ENCODE measurements around the gene INS.
"Not testable (repeated sequence)": the region's sequence is repeated elsewhere in the genome, so short reads cannot be mapped to it uniquely, and the experiment has no call there.

INS gene

DNA sequence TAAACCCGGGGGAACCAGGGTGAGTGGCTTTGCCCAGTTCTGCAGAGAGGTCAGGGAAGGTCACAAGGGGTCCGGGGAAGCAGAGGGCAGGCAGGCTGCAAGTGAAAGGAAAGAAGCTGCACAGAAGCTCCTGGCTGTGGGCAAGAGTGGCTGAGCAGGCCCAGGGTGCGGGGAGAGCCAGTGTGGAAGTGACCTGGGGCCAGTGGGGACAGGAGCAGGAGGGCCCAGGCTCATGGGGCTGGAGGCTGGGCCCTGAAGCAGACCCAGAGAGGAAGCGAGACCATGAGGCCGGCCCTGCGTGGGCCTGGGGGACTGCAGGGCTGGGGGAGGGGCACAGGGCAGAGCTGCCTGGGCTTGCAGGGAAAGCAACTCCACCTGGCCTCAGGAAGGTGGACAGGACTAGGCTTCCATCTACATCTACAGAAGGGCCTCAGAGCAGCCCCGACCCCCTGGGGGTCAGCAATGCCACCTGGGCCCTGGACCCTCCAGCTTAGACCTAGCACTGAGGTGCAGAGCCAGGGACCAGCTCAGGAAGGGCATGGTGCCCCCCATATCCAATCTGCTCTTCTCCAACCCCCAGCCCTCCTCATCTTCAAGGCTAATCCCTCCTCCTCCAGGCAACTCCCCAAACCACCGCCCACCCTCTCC, 33.4 kb downstream of the INS start:
- no peak for ATAC-seq (ENCODE audit: low read depth)
- no peak for DNase-seq (ENCODE audit: low spot score)
- H3K4me1 ChIP-seq (ENCODE audit: insufficient read depth, poor library complexity, severe bottlenecking), result no peaks in the 10 kb centered on the region
- H3K27me3 ChIP-seq (ENCODE audit: insufficient read depth, poor library complexity, severe bottlenecking), result peaks cover under 1% of the 10 kb centered on the region
- no peak overlapping the region for H3K27ac ChIP-seq (ENCODE audit: poor library complexity, severe bottlenecking)
- H3K4me3 ChIP-seq (ENCODE audit: severe bottlenecking), result no peak overlapping the region
- TF ChIP-seq CTCF (IDR thresholded peaks at IDR 0.05; ENCODE audit: poor library complexity, severe bottlenecking), result no peak
- no peaks in the 10 kb centered on the region for H3K36me3 ChIP-seq (ENCODE audit: low read depth)
- H3K9me3 ChIP-seq (ENCODE audit: severe bottlenecking), result no peaks in the 10 kb centered on the region

GRCh38 chr11:2126520-2127085, 34.4 kb downstream of the INS start:
- Histone ChIP-seq H3K9me3 (ENCODE audit: severe bottlenecking) (no peaks in the 10 kb centered on the region), H3K4me1 (ENCODE audit: insufficient read depth, poor library complexity, severe bottlenecking) (no peaks in the 10 kb centered on the region), H3K27me3 (ENCODE audit: insufficient read depth, poor library complexity, severe bottlenecking) (no peaks in the 10 kb centered on the region), H3K36me3 (ENCODE audit: low read depth) (no peaks in the 10 kb centered on the region), H3K27ac (ENCODE audit: poor library complexity, severe bottlenecking) (no peak overlapping the region), H3K4me3 (ENCODE audit: severe bottlenecking) (no peak overlapping the region)
- no peak for ATAC-seq (ENCODE audit: low read depth)
- no peak for TF ChIP-seq CTCF (IDR thresholded peaks at IDR 0.05; ENCODE audit: poor library complexity, severe bottlenecking)
- no peak for DNase-seq (ENCODE audit: low spot score)

- not testable (repeated sequence) for ATAC-seq (ENCODE audit: low read depth); H3K27me3 ChIP-seq (ENCODE audit: insufficient read depth, poor library complexity, severe bottlenecking); H3K4me3 ChIP-seq (ENCODE audit: severe bottlenecking); H3K9me3 ChIP-seq (ENCODE audit: severe bottlenecking); H3K4me1 ChIP-seq (ENCODE audit: insufficient read depth, poor library complexity, severe bottlenecking); DNase-seq (ENCODE audit: low spot score); H3K36me3 ChIP-seq (ENCODE audit: low read depth); H3K27ac ChIP-seq (ENCODE audit: poor library complexity, severe bottlenecking)
Observed at GRCh38 chr11:2124736-2125484, 36.1 kb downstream of the INS start.

GRCh38 chr11:2123628-2123960, 37.4 kb downstream of the INS start:
- no peak for ATAC-seq (ENCODE audit: low read depth)
- Histone ChIP-seq H3K36me3 (ENCODE audit: low read depth) (no peaks in the 10 kb centered on the region), H3K27ac (ENCODE audit: poor library complexity, severe bottlenecking) (no peak overlapping the region), H3K4me3 (ENCODE audit: severe bottlenecking) (no peak overlapping the region), H3K27me3 (ENCODE audit: insufficient read depth, poor library complexity, severe bottlenecking) (no peaks in the 10 kb centered on the region), H3K9me3 (ENCODE audit: severe bottlenecking) (no peaks in the 10 kb centered on the region), H3K4me1 (ENCODE audit: insufficient read depth, poor library complexity, severe bottlenecking) (no peaks in the 10 kb centered on the region)
- DNase-seq (ENCODE audit: low spot score), result peak; percentile 42
- TF ChIP-seq CTCF (IDR thresholded peaks at IDR 0.05; ENCODE audit: poor library complexity, severe bottlenecking), result no peak

DNA sequence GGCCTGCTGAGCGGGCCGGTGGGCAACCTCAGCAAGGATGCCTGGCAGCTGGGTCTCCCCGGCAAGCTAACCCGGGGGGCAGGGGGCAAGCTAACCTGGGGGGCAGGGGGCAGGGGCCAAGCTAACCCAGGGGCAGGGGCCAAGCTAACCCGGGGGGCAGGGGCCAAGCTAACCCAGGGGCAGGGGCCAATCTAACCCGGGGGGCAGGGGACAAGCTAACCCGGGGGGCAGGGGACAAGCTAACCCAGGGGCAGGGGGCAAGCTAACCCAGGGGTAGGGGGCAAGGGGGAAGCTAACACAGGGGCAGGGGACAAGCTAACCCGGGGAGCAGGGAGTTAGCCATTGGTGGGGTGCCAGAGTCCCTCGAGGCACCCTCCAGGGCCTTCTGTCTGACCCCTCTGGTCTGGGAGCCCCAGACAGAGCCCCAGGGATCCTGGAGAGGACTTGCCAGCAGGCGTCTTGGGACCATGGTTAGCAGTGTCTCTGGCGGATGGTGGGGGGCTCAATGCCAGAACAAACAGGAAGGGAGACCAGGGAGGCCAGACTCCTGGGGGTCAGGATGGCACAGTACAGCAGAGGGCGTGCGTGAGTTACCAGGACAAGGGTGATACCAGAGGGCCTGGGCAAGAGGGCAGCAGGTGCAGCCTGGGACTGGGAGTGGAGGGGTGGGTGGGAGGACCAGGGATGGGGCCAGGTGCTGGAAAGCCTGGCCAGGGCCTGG, 37.9 kb downstream of the INS start:
- Histone ChIP-seq H3K4me1 (ENCODE audit: insufficient read depth, poor library complexity, severe bottlenecking) (no peaks in the 10 kb centered on the region), H3K36me3 (ENCODE audit: low read depth) (no peaks in the 10 kb centered on the region), H3K27ac (ENCODE audit: poor library complexity, severe bottlenecking) (no peak overlapping the region), H3K9me3 (ENCODE audit: severe bottlenecking) (no peaks in the 10 kb centered on the region), H3K27me3 (ENCODE audit: insufficient read depth, poor library complexity, severe bottlenecking) (no peaks in the 10 kb centered on the region), H3K4me3 (ENCODE audit: severe bottlenecking) (no peak overlapping the region)
- TF ChIP-seq CTCF (IDR thresholded peaks at IDR 0.05; ENCODE audit: poor library complexity, severe bottlenecking), result no peak
- no peak for ATAC-seq (ENCODE audit: low read depth)
- peak; percentile 33 for DNase-seq (ENCODE audit: low spot score)
